ENCODE data around the gene CEP63. TPM values are rescaled to one million over a fixed set of nuclear protein-coding genes. Genes with fewer than 3 reads are reported as not detected.

The CEP63 gene
- total and polyA plus RNA-seq, 2 of the 8 experiments (the other 6 are each of a cell fraction or from before 2014, with no cell fraction given) = 5.3 to 18.2 TPM

DNA sequence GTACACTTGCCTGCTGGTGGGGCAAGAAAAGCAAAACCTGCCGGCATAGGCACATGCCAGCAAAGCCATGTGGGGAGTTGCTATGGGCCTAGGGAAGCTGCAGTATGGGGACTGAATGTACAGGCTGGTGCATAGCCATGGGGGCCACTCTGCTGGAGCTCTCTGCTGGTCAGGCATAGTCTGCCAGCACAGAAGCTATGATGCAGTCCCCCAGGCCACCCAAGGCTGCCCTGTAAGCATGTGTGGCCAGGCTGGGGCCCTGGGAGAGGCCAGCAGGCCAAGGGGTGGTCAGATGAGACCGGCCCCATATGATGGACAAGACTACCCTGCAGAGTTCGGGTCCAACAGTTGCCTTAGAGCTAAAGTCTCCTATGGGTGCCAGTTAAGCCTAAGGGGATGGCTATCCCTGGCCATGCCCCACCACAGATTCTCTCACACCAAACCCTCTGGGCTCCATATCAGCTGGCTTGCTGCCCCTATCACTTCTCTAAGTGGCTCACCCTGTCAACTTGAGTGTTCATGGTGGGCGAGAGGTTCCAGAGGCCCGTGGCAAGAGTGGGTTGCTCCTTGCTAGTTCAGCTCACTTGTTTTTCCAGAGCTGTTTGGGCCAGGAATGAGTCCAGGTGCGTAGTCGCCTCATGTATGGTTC lies 41.8 kb downstream of the CEP63 start (continued):
- TF ChIP-seq FOSL1 (IDR thresholded peaks at IDR 0.05; ENCODE audit: insufficient read depth, low read depth, low read length) (no peak), SUZ12 (IDR thresholded peaks at IDR 0.05; ENCODE audit: low read length) (no peak), RXRA (IDR thresholded peaks at IDR 0.05; ENCODE audit: insufficient read depth, low read depth, low read length) (no peak), TAF7 (optimal IDR thresholded peaks at IDR 0.05; ENCODE audit: borderline replicate concordance, low read depth, low read length) (no peak)

Measured in H1 (cell line).